GM18909 (cell line): ENCODE measurements around the gene CMIP.

Source experiments
- ATAC-seq: cut with Tn5 transposase; IDR thresholded peaks from one replicate; pipeline ENCODE4 v1.9.1; 2021; ENCODE audit warnings: mild to moderate bottlenecking; ENCODE audit not compliant: unreplicated experiment, poor library complexity

Gene CMIP

GRCh38 chr16:81592353-81592866 lies 147.8 kb downstream of the CMIP start:
- ATAC-seq: no peak

DNA sequence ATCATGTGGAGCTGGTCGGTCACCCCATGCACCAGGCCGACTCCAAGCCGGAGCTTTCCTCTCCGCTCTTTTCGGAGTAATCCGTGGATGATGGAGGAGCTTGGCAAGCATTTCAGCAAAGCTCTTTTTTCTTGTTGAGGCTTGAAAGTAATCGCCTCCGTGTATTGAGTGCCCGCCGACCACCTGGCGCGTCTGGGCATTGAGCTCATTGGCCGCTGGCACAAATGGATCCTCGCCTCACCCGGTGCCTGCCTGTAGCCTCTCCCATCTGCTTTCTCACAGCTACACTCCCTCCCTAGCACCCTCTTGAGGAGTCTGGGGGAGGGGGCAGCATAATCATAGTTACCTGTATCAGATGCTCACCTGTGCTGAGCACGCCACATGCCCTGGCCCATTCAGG lies 148.9 kb downstream of the CMIP start:
- no peak for ATAC-seq

- ATAC-seq: no peak
Measured at GRCh38 chr16:81595629-81596292, 151.2 kb downstream of the CMIP start.

GRCh38 chr16:81597079-81597658 lies 152.6 kb downstream of the CMIP start:
- no peak for ATAC-seq

DNA sequence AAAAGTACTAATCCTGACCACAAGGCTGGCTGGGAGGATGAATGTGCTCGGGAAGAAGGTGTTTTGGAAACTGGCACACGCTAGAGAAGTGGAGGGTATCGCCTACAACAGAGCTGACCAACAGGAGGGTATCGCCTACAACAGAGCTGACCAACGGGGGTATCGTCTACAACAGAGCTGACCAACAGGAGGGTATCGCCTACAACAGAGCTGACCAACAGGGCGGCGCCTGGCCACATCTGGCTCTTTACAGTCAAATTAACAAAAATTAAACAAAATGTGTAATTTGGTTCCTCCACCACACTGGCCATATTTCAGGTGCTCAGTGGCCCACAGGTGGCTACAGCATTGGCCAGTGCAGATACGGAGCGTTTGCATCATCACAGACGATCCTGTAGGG lies 153.5 kb downstream of the CMIP start:
- ATAC-seq: no peak

DNA sequence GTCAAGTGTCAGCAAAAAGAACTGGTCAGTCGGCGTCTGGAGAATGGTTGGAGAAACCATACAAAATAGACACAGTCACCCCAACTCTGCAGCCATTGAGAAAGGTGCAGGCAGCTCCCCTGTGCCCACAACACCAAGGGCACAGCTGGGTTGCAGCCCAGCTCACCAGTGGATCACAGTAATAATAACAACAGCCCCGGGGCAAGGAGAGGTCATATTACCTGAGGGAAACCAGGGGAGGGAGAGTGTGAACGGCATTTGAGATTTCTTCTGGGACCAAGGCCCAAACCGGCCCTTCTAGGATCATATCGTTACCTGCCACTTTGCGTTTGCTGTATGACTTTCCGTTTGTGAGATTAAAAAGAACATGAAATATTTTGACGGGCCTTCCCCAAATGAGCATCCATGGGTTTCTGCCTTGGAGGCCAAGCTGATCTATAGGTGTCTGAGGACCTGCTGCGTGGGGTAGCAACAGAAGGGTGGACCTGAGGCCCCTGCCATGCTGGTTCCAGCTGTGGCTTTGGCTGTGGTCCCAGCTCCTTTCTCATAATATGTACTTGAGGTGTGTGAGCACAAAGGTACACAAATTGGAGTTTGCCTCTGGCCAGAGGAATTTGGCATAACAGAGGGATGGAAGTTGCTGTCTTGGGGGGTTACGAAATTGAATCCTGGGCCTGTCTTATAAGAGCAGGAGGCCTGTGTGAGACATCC lies 154.6 kb downstream of the CMIP start:
- no peak for ATAC-seq

- ATAC-seq: no peak
Measured at GRCh38 chr16:81600275-81600674, 155.7 kb downstream of the CMIP start.

DNA sequence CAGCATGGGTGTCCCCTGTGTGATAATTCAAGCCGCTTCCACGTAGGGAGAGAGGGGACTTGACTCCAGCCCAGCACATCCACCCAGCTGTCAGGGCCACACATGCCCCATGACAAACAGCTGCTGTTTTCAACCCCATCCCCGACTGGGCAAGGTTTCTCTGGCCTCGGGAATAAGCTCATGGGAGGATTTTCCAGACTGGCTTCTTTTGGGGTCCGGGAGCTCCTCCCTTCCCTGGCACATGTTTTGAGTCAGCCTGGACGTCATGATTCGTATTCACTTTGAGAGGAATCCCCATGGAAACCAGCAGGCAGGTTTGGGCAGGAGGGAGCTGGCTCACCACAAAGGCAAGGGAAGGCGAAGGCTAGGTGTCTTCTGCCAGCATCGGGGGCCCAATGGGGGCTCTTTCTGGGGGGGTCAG lies 156.4 kb downstream of the CMIP start:
- no peak for ATAC-seq

DNA sequence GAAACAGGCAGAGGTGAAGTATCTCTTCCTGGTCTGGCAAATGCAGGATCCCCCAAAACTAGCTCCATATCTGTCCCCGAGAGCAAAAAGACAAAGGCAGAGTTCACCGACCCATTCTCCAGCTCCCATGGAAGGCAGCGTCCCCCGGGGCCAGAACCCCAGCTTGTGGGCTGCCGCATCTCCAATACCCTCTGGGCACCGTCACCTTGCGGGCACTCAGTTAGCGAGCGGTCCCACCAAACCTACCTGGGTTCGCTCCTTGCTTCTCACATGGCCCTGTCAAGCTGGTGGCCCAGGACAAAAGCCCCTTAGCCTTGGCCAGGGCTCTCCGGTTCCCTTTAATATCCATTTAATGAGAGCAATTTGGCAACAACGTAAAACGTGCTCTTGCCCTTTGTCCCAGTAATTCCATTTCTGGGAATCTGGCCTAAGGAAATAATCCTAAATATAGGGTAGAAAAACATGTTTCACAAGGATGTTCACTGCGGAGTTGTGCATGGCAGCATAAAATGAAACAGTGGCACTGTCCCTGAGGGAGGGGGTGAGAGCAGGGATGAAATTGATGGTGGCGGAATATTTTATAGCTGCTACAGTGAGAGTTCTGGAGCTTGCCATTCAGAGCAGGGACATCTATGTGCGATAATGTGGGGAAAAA lies 157.1 kb downstream of the CMIP start:
- no peak for ATAC-seq

- ATAC-seq: no peak
Measured at GRCh38 chr16:81602256-81602776, 157.7 kb downstream of the CMIP start.

GRCh38 chr16:81602792-81603191 lies 158.2 kb downstream of the CMIP start:
- no peak for ATAC-seq

GRCh38 chr16:81604960-81605383 lies 160.4 kb downstream of the CMIP start:
- no peak for ATAC-seq

GRCh38 chr16:81606039-81606438 lies 161.4 kb downstream of the CMIP start:
- ATAC-seq: no peak

DNA sequence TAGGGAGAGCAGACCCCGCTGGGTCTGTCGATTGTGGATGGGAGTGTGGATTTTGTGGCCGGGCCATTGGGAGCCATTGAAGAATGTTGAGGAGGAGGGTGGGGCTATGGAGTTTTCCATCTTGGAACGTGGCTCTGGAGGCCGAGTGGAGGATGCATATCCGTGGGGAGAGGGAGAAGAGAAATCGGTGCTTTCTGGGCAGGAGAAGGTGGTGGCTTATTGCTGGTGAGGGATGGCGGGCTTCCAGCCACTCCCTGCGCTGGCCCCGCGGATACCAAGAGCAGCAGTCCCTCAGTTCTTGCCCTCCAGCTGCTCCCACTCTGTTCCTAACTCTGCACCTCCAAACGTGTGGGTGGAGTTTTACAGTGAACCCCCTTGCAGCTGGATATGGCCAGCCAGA lies 162.4 kb downstream of the CMIP start:
- ATAC-seq: no peak

- ATAC-seq: no peak
Measured at GRCh38 chr16:81607805-81608522, 163.4 kb downstream of the CMIP start.

GRCh38 chr16:81608523-81609209 lies 164.1 kb downstream of the CMIP start:
- ATAC-seq: peak; percentile 56

DNA sequence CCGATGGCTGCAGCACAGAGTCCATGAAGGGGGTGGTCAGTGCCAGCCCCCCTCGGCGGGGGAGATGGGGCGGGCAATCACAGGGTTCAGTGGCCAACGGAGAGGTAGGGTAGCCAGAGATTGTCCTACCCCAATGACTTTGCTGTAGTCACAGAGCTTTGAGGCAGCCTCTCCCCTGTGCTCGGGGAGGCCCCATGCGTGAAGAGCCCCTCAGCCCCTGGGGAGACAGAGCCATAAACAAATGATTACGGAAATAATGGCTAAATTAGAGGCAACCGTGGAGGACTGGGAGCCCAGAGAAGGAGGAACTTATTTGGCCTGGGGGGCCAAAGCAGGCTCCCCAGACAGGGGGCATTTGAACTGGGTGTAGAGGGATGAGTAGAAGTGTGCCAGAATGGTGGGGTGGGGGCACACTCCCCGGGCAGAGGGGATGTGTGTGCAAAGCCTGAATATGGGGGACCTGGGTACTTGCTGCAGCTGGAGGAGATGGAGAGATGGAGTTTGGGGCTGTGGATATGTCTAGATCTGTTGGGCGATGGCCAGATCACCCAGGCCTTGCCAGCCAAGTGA lies 164.8 kb downstream of the CMIP start:
- ATAC-seq: no peak

DNA sequence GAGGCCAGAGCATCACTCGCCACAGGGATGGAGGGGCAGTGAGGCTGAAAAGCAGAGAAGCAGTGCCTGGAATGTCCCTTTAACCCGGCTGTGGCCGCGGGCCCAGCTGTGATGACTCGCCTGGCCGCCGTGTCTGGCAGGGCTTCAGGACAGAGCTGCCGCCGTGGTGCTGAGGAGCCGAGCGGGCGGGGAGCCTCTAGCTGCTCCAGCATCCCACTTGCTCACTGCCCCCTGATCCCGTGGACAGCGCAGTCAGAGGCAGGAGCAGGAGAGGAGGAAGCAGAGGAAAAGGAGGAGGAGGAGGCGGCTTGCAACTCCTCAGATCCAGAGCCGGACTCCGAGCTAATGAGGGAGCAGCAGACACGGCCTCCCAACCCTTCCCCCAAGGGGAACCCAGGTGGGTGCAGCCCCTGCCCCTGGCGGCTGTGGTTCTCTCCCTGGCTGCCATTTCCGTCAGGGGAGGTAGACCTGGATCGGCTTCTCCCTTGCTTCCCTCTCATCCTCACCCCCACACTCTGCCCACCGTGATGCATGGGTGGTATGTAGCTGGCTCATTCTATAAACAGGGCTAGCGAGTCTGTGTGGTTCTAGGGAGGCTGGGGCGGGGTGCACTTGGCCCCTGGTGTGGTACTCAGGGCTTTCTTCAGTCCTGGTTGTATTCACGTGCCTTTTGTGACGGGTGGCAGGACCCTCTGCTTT lies 165.7 kb downstream of the CMIP start:
- ATAC-seq: no peak

DNA sequence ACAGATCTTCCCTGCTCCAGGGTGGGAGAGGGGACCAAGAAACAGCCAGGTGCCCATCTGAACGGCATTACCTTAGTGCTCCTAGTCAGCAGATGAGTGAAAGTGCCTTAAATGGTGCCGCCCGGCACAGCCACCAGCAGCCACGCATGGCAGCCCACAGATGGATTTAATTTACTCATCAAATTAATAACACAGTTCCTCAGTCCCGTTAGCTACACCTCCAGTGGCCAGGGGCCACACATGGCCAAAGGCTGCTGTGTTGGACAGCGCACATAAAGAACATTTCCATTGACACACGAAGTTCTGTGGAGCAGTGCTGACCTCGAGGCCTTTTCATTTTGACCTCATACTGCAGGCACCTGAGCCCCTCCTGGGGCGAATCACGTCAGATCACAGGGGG lies 166.3 kb downstream of the CMIP start:
- no peak for ATAC-seq
